ENCODE results near the gene CNN2.

GRCh38 chr19:1009041-1009980 is 17.1 kb upstream of the CNN2 start:
- TF ChIP-seq CTCF (IDR thresholded peaks at IDR 0.05): no peak
- no peak for TF ChIP-seq POLR2A (IDR thresholded peaks at IDR 0.05)
- peak in 1 of 2 donors; percentile 69 for TF ChIP-seq POLR2AphosphoS5 (IDR thresholded peaks at IDR 0.05; ENCODE audit: insufficient read depth in 1 of 2, low read depth in 1 of 2)

Data from vagina (tissue), 2 donors.